ENCODE data around the gene ERFL. TPM values are rescaled to one million over a fixed set of nuclear protein-coding genes. Genes with fewer than 3 reads are reported as not detected.

The ERFL gene
- total and polyA plus RNA-seq, 2 of the 8 experiments (the other 6 are each of a cell fraction or from before 2014, with no cell fraction given): 0.12 TPM; not detected in 1

GRCh38 chr19:41960973-41961372 is 32.7 kb upstream of the ERFL start (continued):
- no peak for TF ChIP-seq CHD7 (IDR thresholded peaks at IDR 0.05; ENCODE audit: insufficient replicate concordance, low read length)
- TF ChIP-seq KDM5A (IDR thresholded peaks at IDR 0.05; ENCODE audit: low read length): no peak
- TF ChIP-seq NANOG (IDR thresholded peaks at IDR 0.05; ENCODE audit: insufficient read depth, low read depth, low read length, poor library complexity, severe bottlenecking): no peak
- TF ChIP-seq TAF7 (optimal IDR thresholded peaks at IDR 0.05; ENCODE audit: borderline replicate concordance, low read depth, low read length): no peak
- no peak for TF ChIP-seq CHD1 (IDR thresholded peaks at IDR 0.05; ENCODE audit: low read depth, low read length)
- no peak for TF ChIP-seq JUN (IDR thresholded peaks at IDR 0.05; ENCODE audit: low read depth, low read length)
- TF ChIP-seq BRCA1 (IDR thresholded peaks at IDR 0.05; ENCODE audit: low read depth, low read length): no peak
- TF ChIP-seq CTCF (IDR thresholded peaks at IDR 0.05; ENCODE audit: control extremely low read depth in 1 of 3, insufficient read depth in 1 of 3, low read depth in 1 of 3, low read length in 3 of 3): no peak
- TF ChIP-seq CBX5 (IDR thresholded peaks at IDR 0.05; ENCODE audit: low read depth, low read length): no peak

Data from H1 (cell line).